Measurements from ENCODE around the gene EHBP1L1. TPM values are rescaled to one million over a fixed set of nuclear protein-coding genes. Genes with fewer than 3 reads are reported as not detected.

Gene EHBP1L1
- total RNA-seq, 2 donors from 2014 or later = 286 to 395 TPM

GRCh38 chr11:65621460-65621859 is 45.6 kb downstream of the EHBP1L1 start:
- no peak for DNase-seq (ENCODE audit: low spot score)
- H3K9me3 ChIP-seq = no peaks in the 10 kb centered on the region
- no peak overlapping the region for H3K4me3 ChIP-seq
- TF ChIP-seq CTCF (IDR thresholded peaks at IDR 0.05) = no peak
- no peak for ATAC-seq (ENCODE audit: insufficient number of reproducible peaks, low FRiP score, low read depth)
- peaks cover 66% of the 10 kb centered on the region for H3K36me3 ChIP-seq
- peaks cover 9 to 12% of the 10 kb centered on the region in 2 donors for H3K4me1 ChIP-seq (ENCODE audit: control insufficient read depth in 1 of 2, low read depth in 2 of 2)
- no peak overlapping the region for H3K27ac ChIP-seq
- no peaks in the 10 kb centered on the region for H3K27me3 ChIP-seq (replicated peaks; ENCODE audit: insufficient read depth)

- ATAC-seq (ENCODE audit: insufficient number of reproducible peaks, low FRiP score, low read depth) (no peak), DNase-seq (ENCODE audit: low spot score) (no peak)
- H3K4me1 ChIP-seq (ENCODE audit: control insufficient read depth in 1 of 2, low read depth in 2 of 2) = peaks cover 3 to 6% of the 10 kb centered on the region in 2 donors
- H3K9me3 ChIP-seq = no peaks in the 10 kb centered on the region
- no peak for TF ChIP-seq CTCF (IDR thresholded peaks at IDR 0.05)
- H3K4me3 ChIP-seq = no peak overlapping the region
- no peak overlapping the region for H3K27ac ChIP-seq
- H3K27me3 ChIP-seq (replicated peaks; ENCODE audit: insufficient read depth) = no peaks in the 10 kb centered on the region
- peaks cover 68% of the 10 kb centered on the region for H3K36me3 ChIP-seq
Observed at GRCh38 chr11:65622011-65622410, 46.2 kb downstream of the EHBP1L1 start.

- no peak for DNase-seq (ENCODE audit: low spot score)
- no peak for ATAC-seq (ENCODE audit: insufficient number of reproducible peaks, low FRiP score, low read depth)
Observed at GRCh38 chr11:65623177-65623576, 47.3 kb downstream of the EHBP1L1 start.

GRCh38 chr11:65623852-65624616 is 48.2 kb downstream of the EHBP1L1 start:
- TF ChIP-seq CTCF (IDR thresholded peaks at IDR 0.05) = no peak
- H3K27me3 ChIP-seq (replicated peaks; ENCODE audit: insufficient read depth) = no peaks in the 10 kb centered on the region
- ATAC-seq (ENCODE audit: insufficient number of reproducible peaks, low FRiP score, low read depth) = no peak
- no peaks in the 10 kb centered on the region for H3K4me1 ChIP-seq (ENCODE audit: control insufficient read depth in 1 of 2, low read depth in 2 of 2)
- DNase-seq (ENCODE audit: low spot score) = no peak
- H3K27ac ChIP-seq = no peak overlapping the region
- H3K4me3 ChIP-seq = no peak overlapping the region
- peaks cover 68% of the 10 kb centered on the region for H3K36me3 ChIP-seq
- H3K9me3 ChIP-seq = no peaks in the 10 kb centered on the region

More at GRCh38 chr11:65623177-65623576, 47.3 kb downstream of the EHBP1L1 start:
- no peaks in the 10 kb centered on the region for H3K9me3 ChIP-seq
- TF ChIP-seq CTCF (IDR thresholded peaks at IDR 0.05) = no peak
- no peak overlapping the region for H3K27ac ChIP-seq
- no peaks in the 10 kb centered on the region for H3K4me1 ChIP-seq (ENCODE audit: control insufficient read depth in 1 of 2, low read depth in 2 of 2)
- no peaks in the 10 kb centered on the region for H3K27me3 ChIP-seq (replicated peaks; ENCODE audit: insufficient read depth)
- H3K4me3 ChIP-seq = no peak overlapping the region
- peaks cover 70% of the 10 kb centered on the region for H3K36me3 ChIP-seq

- TF ChIP-seq CTCF (IDR thresholded peaks at IDR 0.05) = no peak
- Histone ChIP-seq H3K27me3 (replicated peaks; ENCODE audit: insufficient read depth) (no peaks in the 10 kb centered on the region), H3K36me3 (peaks cover 67% of the 10 kb centered on the region)
Observed at GRCh38 chr11:65624931-65625627, 49.2 kb downstream of the EHBP1L1 start.

More at GRCh38 chr11:65624931-65625627, 49.2 kb downstream of the EHBP1L1 start:
- no peak overlapping the region for H3K27ac ChIP-seq
- no peak overlapping the region for H3K4me3 ChIP-seq
- ATAC-seq (ENCODE audit: insufficient number of reproducible peaks, low FRiP score, low read depth) = no peak
- H3K9me3 ChIP-seq = no peaks in the 10 kb centered on the region
- no peak for DNase-seq (ENCODE audit: low spot score)
- no peaks in the 10 kb centered on the region for H3K4me1 ChIP-seq (ENCODE audit: control insufficient read depth in 1 of 2, low read depth in 2 of 2)
